ENCODE results near the gene CAPN8.
"Not testable (repeated sequence)": the region's sequence is repeated elsewhere in the genome, so short reads cannot be mapped to it uniquely, and the experiment has no call there.

CAPN8 gene

GRCh38 chr1:223521150-223521549, 144.4 kb downstream of the CAPN8 start:
- no peak for DNase-seq

DNA sequence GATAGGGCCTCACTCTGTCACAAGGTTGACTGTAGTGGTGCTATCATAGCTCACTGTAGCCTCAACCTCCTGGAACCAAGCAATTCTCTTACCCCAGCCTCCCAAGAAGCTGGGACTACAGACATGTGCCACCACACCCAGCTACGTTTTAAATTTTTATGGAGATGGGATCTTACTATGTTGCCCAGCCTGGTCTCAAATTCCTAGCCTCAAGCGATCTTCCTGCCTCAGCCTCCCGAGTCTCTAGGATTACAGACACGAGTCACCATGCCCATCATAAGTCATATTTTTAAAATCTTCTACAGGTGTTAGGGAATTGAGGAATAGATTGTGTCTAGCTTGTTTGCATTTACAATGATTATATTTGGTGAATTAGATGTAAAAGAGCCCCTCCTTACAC, 145.3 kb downstream of the CAPN8 start:
- DNase-seq, result no peak

- no peak for DNase-seq
These were observed 146.4 kb downstream of the CAPN8 start for GRCh38 chr1:223519116-223519515.

- not testable (repeated sequence) for DNase-seq
These were observed 146.9 kb downstream of the CAPN8 start for GRCh38 chr1:223518553-223518952.

- DNase-seq, result no peak
These were observed 149.6 kb downstream of the CAPN8 start for GRCh38 chr1:223515926-223516325.

- DNase-seq, result no peak
These were observed 150.1 kb downstream of the CAPN8 start for GRCh38 chr1:223515421-223515820.

DNA sequence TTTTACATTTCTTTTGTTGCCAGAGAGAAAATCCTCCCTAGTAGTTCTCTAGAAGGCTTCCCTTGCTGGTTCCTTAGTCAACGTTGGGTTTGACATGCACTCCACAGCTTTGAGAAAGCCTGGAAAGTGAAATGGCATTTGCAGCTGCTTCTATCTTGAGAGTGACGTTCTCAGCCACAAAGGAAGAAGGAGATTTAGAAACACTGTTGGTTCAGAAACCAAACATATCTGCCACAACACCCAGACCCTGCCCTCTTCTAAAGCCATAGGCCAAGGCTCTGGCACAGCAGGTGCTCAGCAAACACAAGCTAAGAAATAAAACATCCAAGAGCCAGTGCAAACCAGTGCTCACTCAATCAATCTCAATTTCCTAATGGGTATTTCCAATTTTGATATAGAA, 150.9 kb downstream of the CAPN8 start:
- DNase-seq, result no peak

- no peak for DNase-seq
These were observed 152.2 kb downstream of the CAPN8 start for GRCh38 chr1:223513309-223513708.

GRCh38 chr1:223512057-223512456, 153.4 kb downstream of the CAPN8 start:
- no peak for DNase-seq

DNA sequence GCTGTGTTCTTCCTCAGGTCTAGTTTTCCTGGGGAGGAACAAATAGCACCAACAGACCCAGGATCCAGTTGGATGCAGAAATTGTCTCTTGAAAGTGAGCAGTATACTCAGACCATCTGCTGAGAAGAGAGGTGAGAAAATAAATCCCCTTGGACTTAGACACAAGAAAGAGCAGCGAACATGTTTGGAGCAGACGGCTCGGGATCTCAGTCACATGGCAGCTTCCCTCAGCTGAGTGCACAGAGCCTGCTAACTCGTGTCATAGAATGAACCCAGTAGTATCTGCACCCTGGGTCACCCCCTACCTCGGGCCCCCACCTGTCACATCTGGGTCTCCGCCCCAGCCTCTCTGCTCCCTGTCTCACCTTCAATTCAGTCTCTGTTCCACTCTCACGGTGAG, 156.7 kb downstream of the CAPN8 start:
- DNase-seq, result no peak

DNA sequence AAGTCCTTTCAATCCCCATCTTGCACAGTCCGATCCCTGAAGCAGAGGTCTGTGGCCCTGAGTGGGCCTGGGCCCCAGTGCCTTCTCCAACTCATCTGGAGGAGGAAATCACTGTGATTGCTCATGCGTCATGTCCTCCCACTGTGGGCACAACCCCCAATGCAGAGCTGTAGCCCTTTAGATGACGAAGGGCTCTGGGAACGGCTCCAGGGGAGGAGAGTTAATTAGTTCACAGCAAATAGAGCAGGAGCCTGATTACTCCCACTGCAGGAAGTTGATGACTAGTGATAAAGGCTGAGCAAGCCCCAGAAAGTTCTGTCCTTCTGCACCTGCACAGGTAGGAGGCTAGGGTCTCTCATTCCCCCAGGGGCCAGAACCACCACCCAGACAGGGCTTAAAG, 160.8 kb downstream of the CAPN8 start:
- DNase-seq, result peak; percentile 93

GRCh38 chr1:223503348-223503747, 162.2 kb downstream of the CAPN8 start:
- no peak for DNase-seq

- peak; percentile 87 for DNase-seq
These were observed 164.7 kb downstream of the CAPN8 start for GRCh38 chr1:223500560-223501425.

DNA sequence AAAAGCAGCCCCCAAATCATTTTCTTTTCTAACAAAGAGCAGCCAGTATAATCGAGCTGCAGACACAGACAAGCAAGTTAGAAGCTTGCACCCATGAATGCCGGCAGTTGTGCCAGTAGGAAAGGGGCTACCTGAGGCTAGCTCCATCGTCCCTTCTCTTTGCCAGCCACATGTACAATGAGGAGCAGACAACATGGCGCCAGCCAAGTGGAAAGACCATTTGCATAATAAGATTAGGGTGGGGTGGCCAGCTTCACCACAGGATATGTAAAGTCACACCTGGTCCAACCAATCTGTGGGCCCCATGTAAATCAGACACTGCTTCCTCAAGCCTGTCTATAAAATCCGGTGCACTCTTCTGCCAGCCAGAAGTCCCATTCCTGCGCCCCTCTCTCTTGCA, 168.6 kb downstream of the CAPN8 start:
- no peak for DNase-seq

GRCh38 chr1:223494926-223495645, 170.4 kb downstream of the CAPN8 start:
- no peak for DNase-seq

GRCh38 chr1:223492044-223492443, 173.5 kb downstream of the CAPN8 start:
- DNase-seq, result peak; percentile 34
